GM12864 (cell line): ENCODE results near the gene TET2.
A peak's percentile ranks its signal among the peaks of the same experiment; 100 is the strongest.

ENCODE experiments used
- DNase-seq: peaks from one replicate; pipeline ENCODE4 v3.0.0-alpha.2; 2011; ENCODE audit warnings: low read depth
- H3K4me3 ChIP-seq: 2 replicates; pipeline ENCODE4 v1.5.1; 2011; ENCODE audit warnings: mild to moderate bottlenecking, low read depth, low read length, control low read depth
- CTCF ChIP-seq: IDR thresholded peaks from 2 replicates; pipeline ENCODE4 v1.5.1; 2011; ENCODE audit warnings: low read depth, mild to moderate bottlenecking, moderate library complexity, low read length, control low read depth, inconsistent platforms; ENCODE audit errors: missing control alignments

The TET2 gene

DNA sequence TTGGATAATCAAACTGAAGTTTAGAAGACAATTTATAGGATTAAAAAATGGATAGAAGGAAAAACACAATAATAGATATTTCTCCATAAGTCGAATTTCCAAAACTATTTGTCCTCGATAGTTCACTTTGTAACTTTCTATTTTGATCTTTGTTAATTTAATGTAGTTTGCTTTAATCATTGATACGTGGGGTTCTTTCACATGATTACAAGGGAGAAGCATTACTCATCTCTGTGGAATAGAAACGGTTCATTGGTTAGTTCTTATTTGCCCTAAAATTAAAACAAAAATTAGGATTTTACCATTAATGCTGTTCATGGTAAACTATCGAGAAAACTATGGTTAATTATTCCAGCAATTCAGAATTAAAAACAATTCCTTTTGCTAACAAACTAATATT lies 2.1 kb downstream of the TET2 start:
- H3K4me3 ChIP-seq, result peak overlapping the region; percentile 89; the same call in 1 of the 2 replicates
- TF ChIP-seq CTCF, result no peak

GRCh38 chr4:105149771-105150170 lies 3.1 kb downstream of the TET2 start:
- no peak for TF ChIP-seq CTCF

More for the DNA sequence above, 2.1 kb downstream of the TET2 start:
- DNase-seq, result no peak

GRCh38 chr4:105150503-105150902 lies 3.8 kb downstream of the TET2 start:
- no peak overlapping the region for H3K4me3 ChIP-seq
- TF ChIP-seq CTCF, result no peak
- no peak for DNase-seq

More at GRCh38 chr4:105149771-105150170, 3.1 kb downstream of the TET2 start:
- DNase-seq, result no peak
- peak overlapping the region; percentile 21; the same call in 1 of the 2 replicates for H3K4me3 ChIP-seq

DNA sequence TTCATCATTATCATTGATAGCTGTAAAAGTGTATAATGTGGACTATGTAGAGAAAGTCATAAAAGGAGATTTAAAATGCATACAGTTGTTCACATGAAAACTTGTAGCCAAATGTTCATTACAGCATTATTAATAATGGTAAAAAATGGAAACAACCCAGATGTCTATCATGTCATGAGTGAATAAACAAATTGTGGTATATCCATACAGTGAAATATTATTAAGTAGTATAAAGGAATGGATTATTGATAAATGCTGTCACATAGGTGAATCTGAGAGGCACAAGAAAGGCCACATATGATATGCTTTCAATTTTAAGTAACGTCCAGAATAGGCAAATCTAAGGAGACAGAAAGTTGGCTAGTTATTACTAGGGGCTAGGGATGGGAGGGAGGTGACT lies 7.1 kb downstream of the TET2 start:
- no peak for TF ChIP-seq CTCF
- H3K4me3 ChIP-seq, result no peak overlapping the region
- DNase-seq, result no peak

DNA sequence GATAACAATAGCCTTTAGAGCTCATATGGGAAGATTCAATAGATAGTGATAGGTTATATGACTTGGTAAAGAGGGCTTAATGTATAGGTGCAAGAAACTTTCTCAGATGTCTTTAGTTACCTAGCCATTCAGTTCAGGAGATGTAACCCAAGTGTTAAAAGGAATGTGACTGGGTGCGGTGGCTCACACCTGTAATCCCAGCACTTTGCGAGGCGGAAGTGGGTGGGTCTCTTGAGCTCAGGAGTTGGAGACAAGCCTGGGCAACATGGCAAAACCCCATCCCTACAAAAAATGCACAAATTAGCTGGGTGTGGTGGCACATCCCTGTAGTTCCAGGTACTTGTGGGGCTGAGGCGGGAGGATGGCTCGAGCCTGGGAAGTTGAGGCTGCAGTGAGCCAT lies 7.9 kb downstream of the TET2 start:
- no peak overlapping the region for H3K4me3 ChIP-seq
- no peak for TF ChIP-seq CTCF
- DNase-seq, result no peak

- H3K4me3 ChIP-seq, result no peak overlapping the region
- DNase-seq, result no peak
- no peak for TF ChIP-seq CTCF
Measured at GRCh38 chr4:105155426-105155825, 8.8 kb downstream of the TET2 start.

DNA sequence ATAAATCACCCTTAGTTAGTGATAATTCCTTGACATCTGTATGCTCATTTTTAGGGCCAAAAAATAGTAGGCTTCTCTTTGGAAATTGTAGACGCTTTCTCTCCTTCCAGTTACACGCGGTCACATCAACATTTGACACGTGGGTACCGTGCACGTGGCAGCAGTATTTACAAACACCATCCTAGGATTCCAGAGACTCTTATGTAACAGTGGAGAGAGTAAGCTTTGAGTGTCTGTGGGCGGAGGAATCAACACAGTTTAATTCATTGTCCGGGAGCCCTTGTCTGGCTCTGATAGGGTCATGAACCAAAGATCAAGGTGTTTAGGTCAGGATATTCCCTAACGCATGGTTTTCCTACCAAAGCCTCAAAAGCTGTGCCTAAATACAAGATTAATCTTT lies 12.2 kb downstream of the TET2 start:
- no peak for DNase-seq
- no peak for TF ChIP-seq CTCF
- no peak overlapping the region for H3K4me3 ChIP-seq
